ENCODE results near the gene PDHX. TPM values are rescaled to one million over a fixed set of nuclear protein-coding genes. Genes with fewer than 3 reads are reported as not detected.
"Not testable (repeated sequence)": the region's sequence is repeated elsewhere in the genome, so short reads cannot be mapped to it uniquely, and the experiment has no call there.

The PDHX gene
- total RNA-seq = 10 to 100 TPM; 26.9 to 28.2 TPM
- long read RNA-seq, donor 1, transcript PDHX-201 (11 exons, 2,389 nt) = major isoform, 5 of 8 reads
- long read RNA-seq, donor 1, partial matches to known transcripts = 2 of 8 reads
- long read RNA-seq, donor 1, other reads (novel, unspliced or antisense) = 0 of 8 reads
- long read RNA-seq, donor 2, transcript PDHX-201 (11 exons, 2,389 nt) = major isoform, 26 of 50 reads
- long read RNA-seq, donor 2, partial matches to known transcripts = 14 of 50 reads
- long read RNA-seq, donor 2, other reads (novel, unspliced or antisense) = 8 of 50 reads

DNA sequence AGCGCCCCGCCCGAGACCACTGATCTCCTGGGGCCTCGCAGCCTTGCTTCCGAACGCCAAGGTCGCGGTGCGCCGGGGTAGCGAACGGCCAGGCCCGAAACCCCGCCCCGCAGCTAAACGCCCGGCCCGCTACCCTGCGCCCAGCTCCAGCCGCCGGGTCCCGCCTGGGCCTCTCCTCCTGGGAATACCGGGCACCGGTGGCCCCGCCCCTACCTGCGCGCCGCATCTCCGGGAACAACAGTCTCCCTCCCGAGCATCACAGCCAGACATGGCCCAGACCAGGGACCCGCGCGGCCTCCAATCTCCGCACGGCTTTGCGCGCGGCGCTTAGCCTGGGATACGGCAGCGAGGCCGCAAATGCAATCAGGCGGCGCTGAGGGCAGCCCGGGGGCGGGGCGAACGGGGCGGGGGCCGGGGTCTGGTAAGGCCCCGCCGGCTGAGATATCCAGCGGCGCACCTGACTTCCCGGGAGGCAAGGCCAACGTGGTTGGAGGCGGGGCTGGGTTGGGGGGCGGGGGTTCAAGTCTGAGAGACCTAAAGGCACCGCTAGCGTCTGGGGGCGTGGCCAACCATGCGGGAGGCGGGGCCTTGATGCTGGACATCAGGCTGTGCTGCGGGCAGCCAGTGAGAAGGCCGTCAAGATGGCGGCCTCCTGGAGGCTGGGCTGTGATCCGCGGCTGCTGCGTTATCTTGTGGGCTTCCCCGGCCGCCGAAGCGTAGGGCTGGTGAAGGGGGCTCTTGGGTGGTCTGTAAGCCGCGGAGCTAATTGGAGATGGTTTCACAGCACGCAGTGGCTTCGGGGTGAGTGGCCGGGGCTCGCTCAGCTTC is at the start of gene PDHX, which contains the start of gene APIP:
TSS of gene PDHX (plus strand) at position 604 of the 828 bp plus-strand sequence. CDS start at position 642, 38 bp downstream.
TSS of gene APIP (minus strand) at position 365 of the 828 bp plus-strand sequence. CDS start at position 270, 95 bp downstream.
- peak; percentile 99 for DNase-seq (ENCODE audit: low spot score)
- intact Hi-C loops (cut with DNase I) = no loop called here

DNA sequence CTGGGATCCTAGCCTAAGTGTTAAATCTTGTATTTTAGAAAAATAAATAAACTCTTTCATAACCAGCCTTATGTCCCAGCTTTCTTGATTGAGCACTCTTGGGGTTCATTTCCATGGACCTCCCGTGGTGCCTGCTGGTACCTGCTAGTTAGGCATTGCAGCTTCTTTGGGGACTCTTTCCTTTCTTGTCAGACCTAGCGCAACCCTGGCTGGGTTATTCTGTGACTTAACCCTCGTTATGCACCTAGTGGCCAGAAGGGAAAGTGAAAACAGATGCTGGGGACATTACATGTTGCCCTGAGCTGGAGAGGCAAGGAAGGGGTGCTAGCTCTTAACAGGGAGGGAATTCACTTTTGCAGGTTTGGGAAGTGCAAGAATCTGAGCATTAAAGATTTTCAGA is 47.0 kb upstream of the PDHX start:
- intact Hi-C loops (cut with DNase I) = no loop called here
- DNase-seq (ENCODE audit: low spot score) = no peak

DNA sequence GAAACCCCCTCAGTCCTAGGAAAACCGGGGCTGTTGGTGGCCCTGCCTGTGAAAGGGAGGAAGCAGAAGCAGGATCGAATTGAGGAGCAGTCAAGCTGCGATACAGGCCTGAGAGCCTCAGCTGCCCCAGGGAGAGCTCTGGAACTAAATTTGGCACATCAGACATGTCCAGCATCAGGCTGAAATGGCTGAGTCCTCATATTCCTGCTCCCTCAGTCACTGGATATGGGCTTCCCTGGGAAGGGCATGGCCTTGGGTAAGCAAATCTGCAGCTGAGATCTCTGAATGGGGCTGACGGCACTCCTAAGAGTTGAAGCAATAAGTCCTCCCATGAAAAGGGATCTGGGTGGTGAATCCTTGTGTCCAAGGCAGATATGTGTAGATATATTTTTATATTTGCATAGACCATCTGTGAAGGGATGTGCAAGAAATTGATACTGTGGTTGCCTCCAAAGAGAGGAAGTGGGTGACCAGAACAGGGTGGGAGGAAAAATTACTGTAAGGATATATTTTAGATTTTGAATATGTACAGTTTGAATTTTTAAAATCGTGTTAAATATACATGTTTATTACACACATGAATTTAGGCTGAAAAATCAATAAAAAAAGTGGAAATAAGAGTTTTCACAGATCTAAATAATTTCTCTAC is 45.7 kb upstream of the PDHX start:
- intact Hi-C loops (cut with DNase I) = no loop called here
- no peak for DNase-seq (ENCODE audit: low spot score)

DNA sequence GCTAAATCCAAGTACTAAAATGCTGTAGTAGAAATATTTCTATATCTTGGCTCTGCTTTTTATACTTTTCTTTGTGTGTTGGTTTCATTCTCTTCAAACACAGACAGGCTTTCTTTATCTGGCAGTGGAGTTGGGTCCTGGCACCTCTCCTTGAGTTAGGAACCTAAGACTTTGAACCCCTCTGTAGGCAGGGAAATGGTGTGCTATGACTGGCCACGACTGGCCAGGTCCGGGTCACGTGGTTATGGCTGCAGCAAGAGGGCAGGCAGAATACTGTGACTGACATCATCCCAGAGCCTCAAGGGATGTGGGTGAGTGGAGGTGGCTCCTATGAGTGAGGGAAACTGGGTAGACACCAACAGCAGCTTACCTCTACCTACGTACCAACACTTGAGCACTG is 42.2 kb upstream of the PDHX start:
- DNase-seq (ENCODE audit: low spot score) = no peak

DNA sequence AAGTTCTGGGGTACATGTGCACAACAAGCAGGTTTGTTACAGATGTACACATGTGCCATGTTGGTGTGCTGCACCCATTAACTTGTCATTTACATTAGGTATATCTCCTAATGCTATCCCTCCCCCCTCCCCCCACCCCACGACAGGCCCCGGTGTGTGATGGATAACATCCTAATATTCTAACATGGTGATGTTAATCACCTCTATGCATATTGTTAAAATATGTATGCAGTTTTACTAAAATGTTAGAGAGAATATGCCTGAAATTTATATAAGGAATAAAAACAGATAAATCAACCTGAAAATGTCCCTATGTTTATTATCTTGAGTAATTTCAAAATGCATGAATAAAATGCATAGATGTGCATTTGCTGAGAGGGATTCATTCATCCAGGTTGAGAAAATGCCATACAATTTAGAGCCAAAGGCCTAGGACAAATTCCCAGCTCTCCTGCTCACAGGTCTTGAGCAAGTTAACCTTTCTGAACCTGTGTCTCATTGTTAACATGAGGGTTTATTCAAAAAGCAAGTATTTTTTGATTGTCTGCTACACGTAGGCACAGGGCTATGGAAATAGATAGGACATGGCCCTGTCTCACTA is 38.9 kb upstream of the PDHX start:
- no peak for DNase-seq (ENCODE audit: low spot score)
- intact Hi-C loops (cut with DNase I) = no loop called here

More for the DNA sequence above, 42.2 kb upstream of the PDHX start:
- intact Hi-C loops (cut with DNase I) = no loop called here

DNA sequence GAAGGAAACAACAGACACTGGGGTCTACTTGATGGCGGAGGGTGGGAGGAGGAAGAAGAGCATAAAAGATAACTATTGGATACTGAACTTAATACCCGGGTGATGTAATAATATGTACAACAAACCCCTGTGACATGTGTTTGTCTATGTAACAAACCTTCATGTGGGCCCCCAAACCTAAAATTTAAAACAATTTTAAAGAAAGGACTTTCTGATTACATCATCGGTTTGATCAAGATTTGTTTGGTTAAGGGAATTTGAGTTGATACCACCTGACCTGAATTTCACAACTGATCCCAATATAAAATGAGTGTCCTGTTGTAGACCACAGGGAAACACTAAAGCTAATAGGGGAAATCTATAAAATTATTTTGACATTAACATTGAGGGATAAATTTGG is 34.5 kb upstream of the PDHX start:
- DNase-seq (ENCODE audit: low spot score) = no peak
- intact Hi-C loops (cut with DNase I) = no loop called here

DNA sequence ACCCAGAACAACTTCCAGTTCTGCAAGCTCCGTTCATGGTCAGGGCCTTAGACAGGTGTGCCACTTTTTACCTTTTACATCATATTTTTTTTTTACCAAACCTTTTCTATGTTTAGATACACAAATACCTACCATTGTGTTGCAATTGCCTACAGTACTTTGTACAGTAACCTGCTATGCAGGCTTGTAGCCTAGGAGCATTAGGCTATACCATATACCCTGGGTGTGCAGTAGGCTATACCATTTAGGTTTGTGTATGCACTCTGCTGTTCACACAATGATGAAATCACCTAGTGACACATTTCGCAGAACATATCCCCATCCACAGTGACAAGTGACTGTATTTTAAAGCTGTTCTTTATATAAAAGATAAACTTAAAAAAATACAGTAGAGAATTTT is 29.8 kb upstream of the PDHX start:
- intact Hi-C loops (cut with DNase I) = no loop called here
- DNase-seq (ENCODE audit: low spot score) = no peak

DNA sequence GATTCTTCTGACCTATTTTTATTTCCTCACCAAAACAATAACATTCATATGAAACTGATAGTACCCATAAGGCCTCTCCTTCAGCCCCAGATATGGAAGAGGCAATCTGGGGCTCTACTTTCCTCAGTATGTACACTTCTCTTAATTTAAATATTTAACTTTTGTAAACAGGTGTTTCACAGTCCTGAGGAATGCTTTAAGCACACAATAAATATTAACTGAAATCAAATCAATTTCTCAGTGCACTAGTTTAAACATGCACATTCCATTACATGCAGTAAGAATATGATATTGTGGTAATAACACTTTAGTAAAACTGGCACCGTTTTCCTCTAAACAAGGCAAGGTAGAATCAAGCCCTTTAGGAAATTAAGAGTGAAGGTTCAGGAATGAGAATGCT is 29.2 kb upstream of the PDHX start:
- intact Hi-C loops (cut with DNase I) = no loop called here
- DNase-seq (ENCODE audit: low spot score) = no peak

DNA sequence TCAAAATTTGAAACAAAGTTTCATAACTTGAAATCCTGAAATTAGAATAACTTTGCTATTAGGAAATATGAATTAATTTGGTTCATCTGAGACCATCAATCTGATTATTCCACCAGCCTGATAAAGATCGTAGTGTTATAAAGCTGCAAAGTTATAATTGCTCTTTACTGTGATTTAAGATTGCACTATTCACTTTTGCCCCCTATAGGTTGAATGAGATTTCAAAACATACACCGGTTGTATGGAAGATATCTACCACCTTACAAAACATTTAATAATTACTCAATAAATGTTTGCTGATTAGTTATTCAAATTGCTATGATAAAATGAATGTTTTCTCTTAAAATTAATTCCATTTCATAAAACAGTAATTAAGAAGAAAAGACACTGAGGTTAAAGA is 26.3 kb upstream of the PDHX start:
- DNase-seq (ENCODE audit: low spot score) = no peak
- intact Hi-C loops (cut with DNase I) = loop anchor here (10.0 kb wide), 1 partner anchor 305 kb away; no protein-coding TSS in a partner anchor

DNA sequence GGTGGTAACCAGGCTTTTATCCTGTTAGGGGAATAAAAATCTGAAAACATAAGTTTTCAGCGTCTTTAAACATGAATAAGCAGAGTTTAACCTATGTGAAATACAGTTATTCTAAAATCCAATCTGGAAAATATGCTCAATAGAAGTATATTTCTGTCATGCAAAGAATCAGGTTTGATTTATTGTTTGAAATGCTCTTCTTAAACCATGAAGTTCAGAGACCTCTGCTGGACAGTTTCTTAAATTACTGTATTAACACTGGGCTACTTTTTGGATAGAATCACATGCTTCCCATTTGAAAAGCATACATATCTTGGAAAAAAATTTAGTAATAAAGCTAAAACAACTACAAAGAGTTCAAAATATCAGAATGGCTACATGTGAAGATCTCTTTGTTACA is 25.6 kb upstream of the PDHX start:
- intact Hi-C loops (cut with DNase I) = loop anchor here (10.0 kb wide), 1 partner anchor 306 kb away; no protein-coding TSS in a partner anchor
- no peak for DNase-seq (ENCODE audit: low spot score)

DNA sequence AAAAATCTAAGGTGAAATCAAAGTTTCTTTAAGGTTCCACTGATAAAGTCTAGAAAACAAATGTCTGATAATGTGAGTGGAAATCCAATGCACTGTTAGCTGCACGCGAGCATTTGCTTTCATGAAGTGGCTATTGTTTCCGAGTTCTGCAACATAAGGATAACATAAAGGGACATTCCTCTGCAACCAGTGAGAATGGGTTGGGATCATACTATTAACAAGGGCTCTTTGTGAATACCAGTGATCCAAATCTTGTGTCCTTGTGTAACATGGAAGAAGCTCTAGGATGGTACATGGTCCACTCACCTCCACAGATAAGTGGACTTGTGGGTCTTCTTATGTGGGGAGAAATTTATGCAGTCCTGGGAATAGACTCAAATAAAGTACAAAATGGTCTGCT is 24.8 kb upstream of the PDHX start:
- intact Hi-C loops (cut with DNase I) = loop anchor here (10.0 kb wide), 1 partner anchor 307 kb away; no protein-coding TSS in a partner anchor
- DNase-seq (ENCODE audit: low spot score) = no peak

DNA sequence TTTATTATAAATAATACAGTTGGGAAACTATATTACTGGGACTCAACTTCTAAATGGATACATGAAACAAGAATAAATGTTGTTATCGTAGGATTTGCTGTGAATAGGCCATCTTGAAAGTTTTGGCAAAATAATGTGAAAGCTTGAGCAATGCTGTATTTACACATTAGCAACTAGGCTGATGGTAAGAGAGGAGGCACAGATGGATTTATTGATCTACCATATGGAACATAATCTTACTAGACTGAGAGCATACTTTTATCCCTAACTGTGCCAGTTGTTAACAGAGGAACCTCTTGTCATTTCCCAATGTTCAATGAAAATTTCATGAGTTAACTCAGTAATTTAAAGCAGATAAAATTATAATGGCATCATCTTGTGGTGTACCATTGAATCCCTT is 23.0 kb upstream of the PDHX start:
- intact Hi-C loops (cut with DNase I) = loop anchor here (10.0 kb wide), 1 partner anchor 309 kb away; no protein-coding TSS in a partner anchor

DNA sequence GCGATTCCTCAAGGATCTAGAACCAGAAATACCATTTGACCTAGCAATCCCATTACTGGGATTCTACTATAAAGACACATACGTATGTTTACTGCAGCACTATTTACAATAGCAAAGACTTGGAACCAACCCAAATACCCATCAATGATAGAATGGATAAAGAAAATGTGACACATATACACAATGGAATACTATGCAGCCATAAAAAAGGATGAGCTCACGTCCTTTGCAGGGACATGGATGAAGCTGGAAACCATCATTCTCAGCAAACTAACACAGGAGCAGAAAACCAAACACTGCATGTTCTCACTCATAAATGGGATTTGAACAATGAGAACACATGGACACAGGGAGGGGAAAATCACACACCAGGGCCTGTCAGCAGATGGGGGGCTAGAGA is 20.2 kb upstream of the PDHX start:
- intact Hi-C loops (cut with DNase I) = loop anchor here (10.0 kb wide), 1 partner anchor 311 kb away; no protein-coding TSS in a partner anchor
- DNase-seq (ENCODE audit: low spot score) = not testable (repeated sequence)

More for the DNA sequence above, 23.0 kb upstream of the PDHX start:
- DNase-seq (ENCODE audit: low spot score) = no peak

DNA sequence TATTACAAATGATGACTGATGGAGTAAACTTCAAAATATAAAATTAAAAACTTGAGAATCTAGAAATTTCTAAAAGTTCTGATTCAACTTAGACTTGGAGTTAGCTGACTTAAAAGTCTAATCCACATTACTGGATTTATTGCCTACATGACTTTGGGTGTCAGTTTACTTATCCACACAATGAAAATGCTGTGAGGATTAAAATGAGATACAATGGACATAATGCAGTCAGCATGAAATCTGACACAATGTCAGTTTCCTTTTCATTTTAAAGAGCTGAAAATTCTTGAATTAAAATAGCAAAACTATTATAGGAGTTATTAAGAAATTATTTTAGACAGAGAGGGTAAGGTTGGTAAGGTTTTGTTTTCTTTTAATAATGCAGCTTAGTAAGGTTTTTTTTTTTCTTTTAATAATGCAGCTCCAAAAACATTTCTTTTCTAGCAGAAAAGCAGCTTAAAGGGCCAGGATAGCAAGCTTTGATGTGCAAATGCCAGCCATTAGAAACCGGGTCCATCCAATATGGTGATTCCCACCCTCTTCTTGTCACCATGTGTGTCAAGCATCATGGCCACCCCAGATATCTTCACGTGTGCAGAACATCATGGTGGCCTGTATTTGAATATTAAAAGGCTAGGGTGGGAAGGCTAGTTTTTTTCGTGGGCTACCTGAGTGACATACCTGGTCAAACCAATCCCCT is 19.1 kb upstream of the PDHX start:
- DNase-seq (ENCODE audit: low spot score) = no peak
- intact Hi-C loops (cut with DNase I) = loop anchor here (10.0 kb wide), 1 partner anchor 313 kb away; no protein-coding TSS in a partner anchor

DNA sequence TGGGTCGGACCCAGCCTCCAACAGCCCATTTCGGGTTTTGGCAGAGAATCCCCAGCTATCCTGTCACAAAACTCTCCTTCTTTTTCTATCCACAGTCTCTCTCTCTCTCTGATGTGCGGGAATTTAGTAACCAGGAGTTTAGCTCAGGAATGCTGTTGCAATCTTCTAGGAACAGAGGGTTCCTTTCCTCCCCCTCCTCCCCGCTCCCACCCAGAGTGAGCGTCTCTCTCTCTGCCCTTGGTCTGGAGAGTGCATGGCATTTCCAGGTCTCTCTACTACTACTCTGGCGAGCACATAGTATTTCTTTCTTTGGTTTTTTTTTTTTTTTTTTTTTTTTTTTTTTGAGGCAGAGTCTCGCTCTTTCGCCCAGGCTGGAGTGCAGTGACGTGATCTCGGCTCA is 17.9 kb upstream of the PDHX start:
- no peak for DNase-seq (ENCODE audit: low spot score)
- intact Hi-C loops (cut with DNase I) = loop anchor here (10.0 kb wide), 1 partner anchor 314 kb away; no protein-coding TSS in a partner anchor

DNA sequence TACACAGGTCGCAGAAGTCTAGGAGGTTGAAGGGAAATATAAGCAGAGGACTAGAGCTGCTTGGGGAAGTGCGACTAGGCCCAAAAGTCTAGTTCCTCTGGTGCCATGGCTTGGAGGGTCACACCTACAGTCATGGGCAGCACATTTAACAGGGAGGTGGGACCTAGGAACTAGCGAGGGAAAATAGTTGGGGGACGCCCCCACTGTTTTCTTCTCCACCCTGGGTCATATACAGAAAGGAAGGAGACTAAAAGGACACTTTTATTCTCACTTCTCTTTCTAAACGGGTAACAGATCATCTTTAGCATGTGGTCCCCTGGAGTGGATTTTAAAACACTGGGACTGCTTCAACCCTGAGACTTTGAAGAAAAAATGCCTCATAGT is 16.8 kb upstream of the PDHX start:
- intact Hi-C loops (cut with DNase I) = loop anchor here (10.0 kb wide), 1 partner anchor 315 kb away; no protein-coding TSS in a partner anchor
- DNase-seq (ENCODE audit: low spot score) = no peak

DNA sequence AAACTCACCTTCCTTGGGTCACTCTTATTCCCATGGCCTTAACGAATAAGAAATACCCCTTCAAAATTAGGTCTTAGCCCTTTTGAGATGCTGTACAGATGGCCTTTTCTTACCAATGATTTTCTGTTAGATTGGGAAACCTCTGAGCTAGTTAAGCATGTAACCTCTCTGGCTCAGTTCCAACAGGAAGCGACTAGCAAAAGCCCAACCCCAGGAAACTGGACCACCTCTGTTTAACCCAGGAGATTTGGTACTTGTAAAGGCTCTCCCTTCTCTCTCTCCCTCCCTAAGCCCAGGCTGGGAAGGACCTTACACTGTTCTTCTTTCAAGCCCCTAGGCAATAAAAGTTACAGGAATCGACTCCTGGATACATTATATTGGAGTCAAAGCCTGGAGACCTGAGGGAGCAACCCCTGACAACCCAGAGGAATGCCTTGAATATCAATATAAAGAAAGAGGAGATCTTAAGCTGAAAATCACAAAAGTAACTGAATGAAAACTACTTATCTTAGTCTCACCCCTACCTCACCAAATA is 11.9 kb upstream of the PDHX start:
- intact Hi-C loops (cut with DNase I) = no loop called here
- no peak for DNase-seq (ENCODE audit: low spot score)

DNA sequence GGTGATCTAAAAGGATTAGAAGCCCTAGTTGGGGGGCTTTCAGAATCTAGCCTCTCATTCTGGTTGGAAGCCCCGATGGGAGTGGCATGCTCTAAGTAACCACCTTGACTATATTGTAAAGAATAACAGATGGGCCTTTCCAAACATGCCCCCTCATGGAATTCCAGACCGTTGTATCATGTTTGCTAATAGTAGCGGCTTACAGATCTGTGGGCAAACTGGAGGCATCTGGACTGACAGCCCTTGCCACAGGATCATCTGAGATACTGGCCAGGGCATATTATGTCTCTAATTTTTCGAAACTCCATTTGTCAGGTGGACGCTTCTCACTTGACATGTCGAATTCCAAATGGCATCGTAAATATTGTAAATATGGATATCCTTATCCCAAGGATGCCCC is 10.8 kb upstream of the PDHX start:
- DNase-seq (ENCODE audit: low spot score) = no peak
- intact Hi-C loops (cut with DNase I) = no loop called here

Measured in posterior vena cava (tissue), 2 donors.